ENCODE data around the gene NNMT. TPM values are rescaled to one million over a fixed set of nuclear protein-coding genes. Genes with fewer than 3 reads are reported as not detected.

The NNMT gene
- total RNA-seq (2022; extraction: Qiagen RNA extraction; ENCODE audit: low read depth), result 326 to 379 TPM (median 367 TPM) in 5 replicates

GRCh38 chr11:114295676-114296604, at the start of gene NNMT:
TSS of gene NNMT (plus strand) at chr11:114296399. CDS start at chr11:114296557, 158 bp downstream.

Other genes with a start within 250 kb of the NNMT start
- 0.13 to 0.50 TPM (median 0.23 TPM) in 5 replicates for gene ZBTB16, start 236.7 kb upstream of the NNMT start, total RNA-seq (2022; extraction: Qiagen RNA extraction; ENCODE audit: low read depth)
- gene C11orf71, start 104.1 kb downstream of the NNMT start, total RNA-seq (2022; extraction: Qiagen RNA extraction; ENCODE audit: low read depth), result 2.0 to 5.4 TPM (median 3.7 TPM) in 5 replicates
- 19.0 to 30.0 TPM (median 26.7 TPM) in 5 replicates for gene RBM7, start 104.3 kb downstream of the NNMT start, total RNA-seq (2022; extraction: Qiagen RNA extraction; ENCODE audit: low read depth)
- 100 to 112 TPM (median 109 TPM) in 5 replicates for gene REXO2, start 143.1 kb downstream of the NNMT start, total RNA-seq (2022; extraction: Qiagen RNA extraction; ENCODE audit: low read depth)

Measured in A549 treated with GW870086 at 1 μM for 4 hours (cell line).